ENCODE results near the gene C3.
"Not testable (repeated sequence)": the region's sequence is repeated elsewhere in the genome, so short reads cannot be mapped to it uniquely, and the experiment has no call there.

The C3 gene

DNA sequence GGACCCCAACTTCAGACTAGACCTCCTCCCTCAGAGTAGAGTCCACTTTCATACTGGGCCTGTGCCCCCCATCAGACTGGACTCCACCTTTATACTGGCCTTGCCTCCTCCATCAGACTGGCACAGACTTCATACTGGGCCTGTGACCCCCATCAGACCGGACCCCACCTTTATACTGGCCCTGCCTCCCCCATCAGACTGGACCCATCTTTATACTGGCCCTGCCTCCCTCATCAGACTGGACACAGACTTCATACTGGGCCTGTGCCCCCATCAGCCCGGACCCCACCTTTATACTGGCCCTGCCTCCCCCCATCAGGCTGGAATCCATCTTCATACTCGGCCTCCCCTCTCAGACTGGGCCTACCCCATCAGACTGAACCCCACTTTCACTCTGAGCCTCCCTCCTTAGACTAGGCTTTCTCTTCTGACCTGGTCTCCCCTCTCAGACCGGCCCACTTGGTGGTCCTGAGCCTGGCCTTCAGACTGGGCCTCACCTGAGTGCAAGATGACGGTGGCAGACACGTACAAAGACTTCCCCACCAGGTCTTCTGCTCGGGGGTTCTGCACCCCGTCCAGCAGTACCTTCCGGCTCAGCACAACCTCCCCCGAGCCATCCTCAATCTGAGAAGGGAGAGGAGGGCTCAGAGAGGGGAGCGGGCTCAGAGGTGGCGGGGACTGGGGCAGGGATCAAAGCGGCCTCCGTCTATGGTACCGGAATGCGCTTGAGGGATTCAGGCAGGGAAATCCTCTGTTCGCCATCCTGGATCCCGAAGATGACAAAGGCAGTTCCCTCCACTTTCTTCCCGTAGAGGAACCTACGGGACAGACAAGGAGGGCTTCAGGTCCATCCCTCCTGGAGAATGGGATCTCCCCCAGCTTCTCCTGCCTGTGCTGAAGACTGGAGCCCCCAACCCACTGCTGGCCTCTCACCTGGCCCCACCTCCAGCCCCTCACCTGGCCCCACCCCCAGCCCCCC lies 7.5 kb downstream of the C3 start:
- DNase-seq (ENCODE audit: low spot score), result no peak

DNA sequence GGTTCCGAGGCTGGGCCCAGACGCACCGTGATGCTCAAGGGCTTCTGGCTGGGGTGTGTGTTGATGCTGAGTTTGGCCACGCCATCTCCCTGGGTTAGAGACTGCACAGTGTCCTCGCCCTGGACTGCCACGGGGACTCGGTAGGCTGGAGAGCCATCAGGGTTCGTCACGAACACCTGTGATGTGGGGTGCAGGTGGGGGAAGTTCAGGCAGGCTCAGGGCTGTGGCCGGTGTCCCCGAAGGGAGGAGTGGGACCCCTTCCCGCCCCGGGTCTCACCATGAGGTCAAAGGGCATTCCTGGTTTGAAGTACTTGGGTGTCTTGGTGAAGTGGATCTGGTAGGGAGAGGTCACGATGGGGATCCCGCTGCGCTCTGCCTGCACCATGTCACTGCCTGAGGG lies 8.2 kb downstream of the C3 start:
- no peak for DNase-seq (ENCODE audit: low spot score)

GRCh38 chr19:6711605-6712004 lies 8.8 kb downstream of the C3 start:
- no peak for DNase-seq (ENCODE audit: low spot score)

DNA sequence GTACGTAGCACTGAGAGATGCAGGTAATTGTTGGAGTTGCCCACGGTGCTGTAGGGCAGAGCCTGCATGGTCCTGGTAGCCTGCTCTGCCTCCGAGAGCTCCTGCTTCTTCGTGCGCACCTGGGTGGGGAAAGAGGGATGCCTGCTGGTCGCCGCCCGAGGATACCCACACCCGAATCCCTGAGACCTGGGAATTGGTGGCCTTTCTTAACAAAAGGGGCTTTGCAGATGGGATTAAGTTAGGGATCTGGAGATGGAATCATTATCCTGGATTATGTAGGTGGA lies 9.4 kb downstream of the C3 start:
- no peak for DNase-seq (ENCODE audit: low spot score)

GRCh38 chr19:6710273-6711077 lies 10.0 kb downstream of the C3 start:
- peak; percentile 48 for DNase-seq (ENCODE audit: low spot score)

- DNase-seq (ENCODE audit: low spot score), result no peak
Observed at GRCh38 chr19:6709549-6709948, 10.9 kb downstream of the C3 start.

DNA sequence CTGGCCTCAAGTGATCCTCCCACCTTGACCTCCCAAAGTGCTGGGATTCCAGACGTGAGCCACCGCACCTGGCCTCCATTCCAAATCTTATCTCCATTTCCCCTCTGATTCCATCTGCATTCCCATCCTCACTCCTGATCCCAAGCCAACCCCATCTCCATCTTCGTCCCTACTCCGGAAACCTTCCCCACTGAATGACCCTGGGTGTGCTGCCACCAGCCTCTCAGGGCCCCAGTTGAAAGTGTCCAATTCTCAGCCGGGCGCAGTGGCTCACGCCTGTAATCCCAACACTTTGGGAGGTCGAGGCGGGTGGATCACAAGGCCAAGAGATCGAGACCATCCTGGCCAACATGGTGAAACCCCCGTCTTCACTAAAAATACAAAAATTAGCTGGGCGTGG lies 11.5 kb downstream of the C3 start:
- not testable (repeated sequence) for DNase-seq (ENCODE audit: low spot score)

DNA sequence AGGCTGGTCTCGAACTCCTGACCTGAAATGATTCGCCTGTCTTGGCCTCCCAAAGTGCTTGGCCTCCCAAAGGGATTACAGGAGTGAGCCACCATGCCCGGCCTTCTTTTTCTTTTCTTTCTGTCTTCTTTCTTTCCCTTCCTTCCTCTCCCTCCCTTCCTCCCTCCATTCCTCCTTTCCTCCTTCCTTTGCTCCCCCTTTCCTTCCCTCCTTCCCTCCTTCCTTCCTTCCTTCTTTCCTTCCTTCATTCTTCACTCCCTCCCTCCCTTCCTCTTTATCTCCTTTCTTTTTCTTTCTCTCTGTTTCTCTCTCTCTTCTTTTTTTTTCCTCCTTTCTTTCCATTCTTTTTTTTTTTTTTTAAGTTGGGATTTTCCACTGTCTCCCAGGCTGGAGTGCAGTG lies 12.1 kb downstream of the C3 start:
- DNase-seq (ENCODE audit: low spot score), result no peak

GRCh38 chr19:6707658-6708018 lies 12.8 kb downstream of the C3 start:
- DNase-seq (ENCODE audit: low spot score), result no peak

- no peak for DNase-seq (ENCODE audit: low spot score)
Observed at GRCh38 chr19:6707011-6707657, 13.3 kb downstream of the C3 start.

- no peak for DNase-seq (ENCODE audit: low spot score)
Observed at GRCh38 chr19:6706633-6706958, 13.9 kb downstream of the C3 start.

GRCh38 chr19:6705931-6706632 lies 14.4 kb downstream of the C3 start:
- no peak for DNase-seq (ENCODE audit: low spot score)

DNA sequence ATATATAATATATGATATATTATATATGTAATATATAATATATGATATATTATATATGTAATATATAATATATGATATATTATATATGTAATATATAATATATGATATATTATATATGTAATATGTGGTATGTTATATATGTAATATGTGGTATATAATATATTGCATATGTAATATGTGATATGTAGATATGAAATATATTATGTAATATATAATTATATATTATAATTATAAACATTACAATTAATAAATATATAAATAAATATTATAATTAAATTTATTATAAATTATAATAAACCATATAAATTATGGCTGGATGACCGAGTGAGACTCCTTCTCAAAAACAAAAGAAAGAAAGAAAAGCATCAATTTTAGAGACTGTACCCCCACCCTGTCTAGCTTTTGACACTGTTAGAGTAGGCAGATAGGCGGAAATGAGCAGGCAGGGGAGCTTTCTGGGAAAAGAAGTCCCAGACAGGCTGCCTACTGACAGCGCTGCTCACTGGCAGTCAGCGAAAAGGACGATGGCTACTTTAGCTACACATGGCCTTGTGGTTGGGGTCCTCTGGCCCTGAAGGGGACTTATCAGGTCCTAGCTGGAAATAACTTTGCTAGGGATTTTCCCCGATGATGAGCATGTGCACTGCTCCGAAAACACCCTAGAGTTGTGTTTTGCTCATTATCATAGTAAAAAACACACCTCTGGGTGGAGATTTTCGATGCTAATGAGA lies 19.7 kb downstream of the C3 start:
- no peak for DNase-seq (ENCODE audit: low spot score)

DNA sequence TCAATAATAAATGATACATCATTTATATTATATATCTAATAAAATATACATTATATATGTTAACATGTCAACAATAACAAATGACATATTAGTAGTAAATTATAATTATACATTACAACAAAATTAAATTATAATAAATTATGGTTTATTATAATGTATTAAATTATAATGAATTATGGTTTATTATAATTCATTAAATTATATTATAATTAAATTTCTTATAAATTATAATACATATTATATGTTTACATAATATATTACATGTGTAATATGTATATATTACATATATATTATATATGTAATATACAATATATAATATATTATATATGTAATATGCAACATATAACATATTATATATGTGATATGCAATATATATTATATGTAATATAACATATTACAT lies 20.5 kb downstream of the C3 start:
- DNase-seq (ENCODE audit: low spot score), result no peak

DNA sequence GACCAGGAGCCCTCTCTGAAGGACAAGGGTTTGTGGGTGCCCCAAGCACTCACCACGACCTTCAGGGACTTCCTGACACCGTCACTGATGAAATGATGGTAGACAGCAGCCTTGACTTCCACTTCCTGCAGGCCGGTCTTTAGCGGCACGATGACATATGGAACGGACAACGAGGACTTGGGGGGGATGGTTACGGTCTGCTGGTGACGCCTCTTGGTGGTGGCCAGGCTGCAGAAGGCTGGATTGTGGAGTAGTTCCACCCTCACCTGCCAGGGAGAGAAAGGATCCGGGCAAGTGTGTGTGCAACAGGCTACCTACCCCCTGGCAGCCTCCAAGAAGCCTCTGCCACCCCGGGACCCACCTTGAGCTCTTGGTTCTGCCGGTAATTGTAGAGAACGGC lies 23.2 kb downstream of the C3 start:
- no peak for DNase-seq (ENCODE audit: low spot score)

GRCh38 chr19:6696239-6696820 lies 24.1 kb downstream of the C3 start:
- no peak for DNase-seq (ENCODE audit: low spot score)

- DNase-seq (ENCODE audit: low spot score), result no peak
Observed at GRCh38 chr19:6694147-6694815, 26.2 kb downstream of the C3 start.

GRCh38 chr19:6693681-6694080 lies 26.8 kb downstream of the C3 start:
- DNase-seq (ENCODE audit: low spot score), result no peak

- no peak for DNase-seq (ENCODE audit: low spot score)
Observed at GRCh38 chr19:6693056-6693471, 27.4 kb downstream of the C3 start.

DNA sequence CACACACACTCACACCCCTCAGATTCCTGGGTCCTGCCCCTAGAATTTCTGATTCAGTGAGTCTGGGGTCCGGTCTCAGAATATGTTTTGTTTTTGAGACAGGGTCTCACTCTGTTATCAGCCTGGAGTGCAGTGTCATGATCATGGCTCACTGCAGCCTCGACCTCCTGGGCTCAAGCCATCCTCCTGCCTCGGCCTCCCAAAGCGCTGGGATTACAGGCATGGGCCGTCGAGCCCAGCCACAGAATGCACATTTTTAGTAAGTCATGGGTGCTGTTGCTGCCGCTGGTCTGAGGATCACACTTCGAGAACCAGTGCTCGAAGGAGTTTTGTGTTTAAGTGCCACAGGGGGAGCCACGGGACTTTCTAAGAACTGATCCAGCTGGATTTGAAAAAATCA lies 28.4 kb downstream of the C3 start:
- DNase-seq (ENCODE audit: low spot score), result no peak

DNA sequence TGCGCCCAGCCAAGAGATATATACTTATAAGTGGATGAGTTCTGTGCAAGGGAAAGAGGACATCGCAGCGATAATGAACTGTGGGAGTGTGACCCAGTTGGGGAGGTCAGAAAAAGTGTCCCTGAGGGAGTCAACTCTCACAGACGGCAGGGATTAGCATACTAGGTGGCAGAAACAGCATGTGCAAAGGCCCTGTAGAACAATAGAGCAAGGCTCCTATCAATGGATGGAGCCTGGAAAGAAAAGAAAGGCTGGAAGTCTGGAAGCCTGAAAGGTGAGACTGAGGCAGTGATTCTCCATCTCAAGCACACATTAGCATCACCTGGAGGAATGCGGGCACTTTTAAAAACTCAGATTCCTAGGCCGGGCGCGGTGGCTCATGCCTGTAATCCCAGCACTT lies 29.1 kb downstream of the C3 start:
- DNase-seq (ENCODE audit: low spot score), result no peak

Data from SW480 (cell line).